ENCODE measurements around the gene CES3. TPM values are rescaled to one million over a fixed set of nuclear protein-coding genes. Genes with fewer than 3 reads are reported as not detected.

Gene CES3
- total RNA-seq, 2 experiments from 2014 or later = 1.1 to 1.3 TPM

DNA sequence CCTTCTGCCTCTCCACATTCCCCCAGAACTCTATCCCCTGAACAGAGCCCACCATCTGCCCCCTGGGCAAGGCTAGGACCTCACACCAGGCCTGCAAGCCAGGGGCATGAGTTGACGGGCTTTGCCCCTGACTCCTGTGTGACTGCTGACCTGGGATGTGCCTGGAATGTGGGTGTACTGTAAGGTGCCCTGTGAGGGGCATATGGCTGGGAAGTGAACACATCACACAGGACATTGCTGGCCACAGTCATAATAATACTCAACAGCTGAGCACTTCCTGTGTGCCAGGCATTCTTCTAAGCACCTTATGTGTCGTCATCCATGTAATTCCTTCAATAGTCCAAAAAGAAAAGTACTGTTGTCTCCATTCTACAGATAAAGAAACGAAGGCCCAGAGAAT lies 40.7 kb downstream of the CES3 start:
- intact Hi-C loops (cut with DNase I, micrococcal nuclease) = no loop called here
- H3K27me3 Mint-ChIP-seq = no peaks in the 10 kb centered on the region
- TF ChIP-seq, protein P1, sequence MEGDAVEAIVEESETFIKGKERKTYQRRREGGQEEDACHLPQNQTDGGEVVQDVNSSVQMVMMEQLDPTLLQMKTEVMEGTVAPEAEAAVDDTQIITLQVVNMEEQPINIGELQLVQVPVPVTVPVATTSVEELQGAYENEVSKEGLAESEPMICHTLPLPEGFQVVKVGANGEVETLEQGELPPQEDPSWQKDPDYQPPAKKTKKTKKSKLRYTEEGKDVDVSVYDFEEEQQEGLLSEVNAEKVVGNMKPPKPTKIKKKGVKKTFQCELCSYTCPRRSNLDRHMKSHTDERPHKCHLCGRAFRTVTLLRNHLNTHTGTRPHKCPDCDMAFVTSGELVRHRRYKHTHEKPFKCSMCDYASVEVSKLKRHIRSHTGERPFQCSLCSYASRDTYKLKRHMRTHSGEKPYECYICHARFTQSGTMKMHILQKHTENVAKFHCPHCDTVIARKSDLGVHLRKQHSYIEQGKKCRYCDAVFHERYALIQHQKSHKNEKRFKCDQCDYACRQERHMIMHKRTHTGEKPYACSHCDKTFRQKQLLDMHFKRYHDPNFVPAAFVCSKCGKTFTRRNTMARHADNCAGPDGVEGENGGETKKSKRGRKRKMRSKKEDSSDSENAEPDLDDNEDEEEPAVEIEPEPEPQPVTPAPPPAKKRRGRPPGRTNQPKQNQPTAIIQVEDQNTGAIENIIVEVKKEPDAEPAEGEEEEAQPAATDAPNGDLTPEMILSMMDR (IDR thresholded peaks at IDR 0.05) = no peak
- peak overlapping the region; percentile 79 for H3K4me3 Mint-ChIP-seq
- POLR2A ChIA-PET = interaction anchor here (0.6 kb wide), 1 partner anchor 329 kb away, joined by 4 read pairs; no protein-coding TSS in a partner anchor
- no peak overlapping the region for H3K4me3 ChIP-seq (ENCODE audit: low read length)
- ATAC-seq (ENCODE audit: poor library complexity) (no peak), DNase-seq (no peak)
- H3K27me3 ChIP-seq (ENCODE audit: control insufficient read depth in 1 of 2, insufficient read depth in 2 of 2, low read length in 2 of 2) = no peaks in the 10 kb centered on the region
- H3K4me1 Mint-ChIP-seq (ENCODE audit: low read depth) = peaks cover 9% of the 10 kb centered on the region
- H3K36me3 Mint-ChIP-seq (ENCODE audit: low read depth) = peaks cover 2% of the 10 kb centered on the region
- CTCF ChIA-PET = no interaction called here
- peaks cover 18% of the 10 kb centered on the region for H3K4me1 ChIP-seq (ENCODE audit: insufficient read depth, low read length)
- no peaks in the 10 kb centered on the region for H3K9me3 ChIP-seq (ENCODE audit: control insufficient read depth in 1 of 2, insufficient read depth in 1 of 2, low read length in 2 of 2)
- no peaks in the 10 kb centered on the region for H3K9me3 Mint-ChIP-seq
- H3K27ac Mint-ChIP-seq = no peak overlapping the region
- peaks cover 9% of the 10 kb centered on the region for H3K36me3 ChIP-seq (ENCODE audit: insufficient read depth, low read length)
- no peak overlapping the region for H3K27ac ChIP-seq (ENCODE audit: low read depth in 1 of 2, low read length in 2 of 2)

DNA sequence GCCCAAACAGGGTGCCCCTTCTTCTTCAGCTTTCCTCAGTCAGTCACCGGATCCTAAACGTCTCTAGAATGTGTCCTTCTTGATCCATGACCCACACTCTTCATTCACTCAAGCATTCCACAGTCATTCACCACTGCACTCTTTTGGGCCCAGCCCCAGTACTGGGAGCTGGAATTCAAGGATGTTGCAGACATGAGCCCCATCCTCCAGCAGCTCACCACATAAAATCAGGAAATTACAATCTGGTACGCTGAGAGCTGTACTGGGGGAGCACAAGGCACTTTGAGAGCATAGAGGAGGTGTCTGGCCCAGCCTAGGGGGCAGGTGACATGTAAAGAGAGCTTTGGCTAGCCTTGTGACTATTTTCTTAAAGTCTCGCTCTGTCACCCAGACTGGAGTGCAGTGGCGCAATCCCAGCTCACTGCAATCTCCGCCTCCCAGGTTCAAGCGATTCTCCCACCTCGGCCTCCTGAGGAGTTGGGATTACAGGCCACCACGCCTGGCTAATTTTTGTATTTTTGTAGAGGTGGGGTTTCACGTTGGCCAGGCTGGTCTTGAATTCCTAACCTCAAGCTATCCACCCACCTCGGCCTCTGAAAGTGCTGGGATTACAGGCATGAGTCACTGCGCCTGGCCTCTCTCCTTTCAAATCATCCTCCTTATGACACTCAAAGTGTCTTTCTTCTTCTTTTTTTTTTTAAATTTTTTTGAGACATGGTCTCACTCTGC lies 46.0 kb downstream of the CES3 start:
- CTCF ChIA-PET = no interaction called here

DNA sequence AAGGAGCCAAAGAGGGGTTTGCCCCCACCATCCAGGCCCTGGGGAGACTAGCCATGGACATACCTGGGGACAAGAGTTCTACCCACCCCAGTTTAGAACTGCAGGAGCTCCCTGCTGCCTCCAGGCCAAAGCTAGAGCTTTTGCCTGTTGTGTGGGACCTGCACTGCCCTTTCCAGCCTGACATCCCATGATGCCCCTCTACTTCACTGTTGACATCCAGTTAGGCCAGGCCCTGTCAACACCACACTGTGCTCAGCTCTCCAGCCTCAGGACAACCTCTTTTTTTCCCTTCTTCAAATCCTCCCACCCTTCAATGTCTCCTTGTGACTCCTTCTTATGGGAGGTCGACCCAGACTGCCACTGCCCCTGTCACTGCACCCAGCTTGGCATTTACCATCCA lies 48.1 kb downstream of the CES3 start:
- POLR2A ChIA-PET = no interaction called here
- no peak overlapping the region for H3K27ac Mint-ChIP-seq
- intact Hi-C loops (cut with DNase I, micrococcal nuclease) = no loop called here
- no peaks in the 10 kb centered on the region for H3K4me1 Mint-ChIP-seq (ENCODE audit: low read depth)
- ATAC-seq (ENCODE audit: poor library complexity) (no peak), DNase-seq (no peak)
- Histone ChIP-seq H3K4me3 (ENCODE audit: low read length) (no peak overlapping the region), H3K27ac (ENCODE audit: low read depth in 1 of 2, low read length in 2 of 2) (no peak overlapping the region), H3K4me1 (ENCODE audit: insufficient read depth, low read length) (peaks cover 10% of the 10 kb centered on the region), H3K27me3 (ENCODE audit: control insufficient read depth in 1 of 2, insufficient read depth in 2 of 2, low read length in 2 of 2) (no peaks in the 10 kb centered on the region), H3K36me3 (ENCODE audit: insufficient read depth, low read length) (peaks cover 3% of the 10 kb centered on the region), H3K9me3 (ENCODE audit: control insufficient read depth in 1 of 2, insufficient read depth in 1 of 2, low read length in 2 of 2) (no peaks in the 10 kb centered on the region)
- TF ChIP-seq, protein P1 (IDR thresholded peaks at IDR 0.05) = no peak
- CTCF ChIA-PET = no interaction called here
- H3K9me3 Mint-ChIP-seq = no peaks in the 10 kb centered on the region
- H3K36me3 Mint-ChIP-seq (ENCODE audit: low read depth) = peaks cover 5% of the 10 kb centered on the region
- no peak overlapping the region for H3K4me3 Mint-ChIP-seq
- no peaks in the 10 kb centered on the region for H3K27me3 Mint-ChIP-seq

More for the DNA sequence above, 46.0 kb downstream of the CES3 start:
- intact Hi-C loops (cut with DNase I, micrococcal nuclease) = no loop called here
- H3K27ac Mint-ChIP-seq = no peak overlapping the region
- ATAC-seq (ENCODE audit: poor library complexity) (no peak), DNase-seq (no peak)
- no peak overlapping the region for H3K4me3 Mint-ChIP-seq
- no peaks in the 10 kb centered on the region for H3K9me3 Mint-ChIP-seq
- peaks cover 5% of the 10 kb centered on the region for H3K36me3 Mint-ChIP-seq (ENCODE audit: low read depth)
- Histone ChIP-seq H3K36me3 (ENCODE audit: insufficient read depth, low read length) (peaks cover 9% of the 10 kb centered on the region), H3K4me3 (ENCODE audit: low read length) (no peak overlapping the region), H3K9me3 (ENCODE audit: control insufficient read depth in 1 of 2, insufficient read depth in 1 of 2, low read length in 2 of 2) (no peaks in the 10 kb centered on the region), H3K27ac (ENCODE audit: low read depth in 1 of 2, low read length in 2 of 2) (no peak overlapping the region), H3K27me3 (ENCODE audit: control insufficient read depth in 1 of 2, insufficient read depth in 2 of 2, low read length in 2 of 2) (no peaks in the 10 kb centered on the region), H3K4me1 (ENCODE audit: insufficient read depth, low read length) (no peaks in the 10 kb centered on the region)
- H3K4me1 Mint-ChIP-seq (ENCODE audit: low read depth) = no peaks in the 10 kb centered on the region
- TF ChIP-seq, protein P1 (IDR thresholded peaks at IDR 0.05) = no peak
- no peaks in the 10 kb centered on the region for H3K27me3 Mint-ChIP-seq
- POLR2A ChIA-PET = no interaction called here

Measured in CD4-positive, alpha-beta T cell (primary cell).